Heart right ventricle (tissue), 16 donors: ENCODE data around the gene NCR3LG1. TPM values are rescaled to one million over a fixed set of nuclear protein-coding genes. Genes with fewer than 3 reads are reported as not detected.

ENCODE experiments used
- ATAC-seq, 8 donors: fragments of 200-7000 bp; cut with Tn5 transposase; one replicate each; pipeline ENCODE4 v1.9.1; 2020; ENCODE audit warnings: mild to moderate bottlenecking in 8 of 8, moderate library complexity in 8 of 8, moderate number of reproducible peaks in 1 of 8
- DNase-seq, 2 donors: peaks; one replicate each; pipeline ENCODE4 v3.0.0-alpha.2; 2020
- H3K27ac ChIP-seq, 10 donors: fragments of 200-600 bp; sonication (generic) in 2 of 10; one replicate each; pipeline versions ENCODE4 v1.5.0 to v1.8.0; 2020 to 2022; ENCODE audit warnings: mild to moderate bottlenecking in 3 of 10
- H3K27me3 ChIP-seq, 7 donors: fragments of 200-600 bp; one replicate each; pipeline ENCODE4 v1.8.0; 2021 to 2022; ENCODE audit warnings: mild to moderate bottlenecking in 2 of 7
- H3K36me3 ChIP-seq, 9 donors: fragments of 200-600 bp; sonication (generic) in 1 of 9; one replicate each; pipeline versions ENCODE4 v1.5.0 to v1.8.0; 2020 to 2022; ENCODE audit warnings: mild to moderate bottlenecking in 2 of 9
- H3K4me1 ChIP-seq, 9 donors: fragments of 200-600 bp; sonication (generic) in 1 of 9; one replicate each; pipeline versions ENCODE4 v1.5.0 to v1.8.0; 2020 to 2022; ENCODE audit warnings: mild to moderate bottlenecking in 4 of 9
- H3K4me3 ChIP-seq, 10 donors: fragments of 200-600 bp; sonication (generic) in 2 of 10; one replicate each; pipeline versions ENCODE4 v1.5.0 to v1.8.0; 2020 to 2022; ENCODE audit warnings: mild to moderate bottlenecking in 7 of 10, moderate library complexity in 2 of 10
- H3K9me3 ChIP-seq, 11 donors: fragments of 200-600 bp in 10 of 11; sonication (generic) in 2 of 11; one replicate each; pipeline versions ENCODE4 v1.5.0 to v1.8.0; 2013 to 2022; ENCODE audit warnings: mild to moderate bottlenecking in 2 of 11, control low read depth in 1 of 11, moderate library complexity in 1 of 11
- WGBS, 2 donors: extraction: QIAGEN DNeasy Blood & Tissue Kit; methylation state at CpG; one replicate each; pipeline ENCODE4 v1.1.7; 2013; ENCODE audit warnings: inconsistent platforms in 1 of 2; 5-methylcytosine and 5-hydroxymethylcytosine counted together
- intact Hi-C, 10 donors: fragments of 100-400 bp; cut with DNase I; formaldehyde crosslinking; loops; one replicate each; pipeline versions ENCODE4 v1.11.1 to v1.14.2; 2022
- polyA plus RNA-seq, 2 donors: library from polyadenylated mRNA; stranded (reverse); fragments of 200-250 nt; gene quantifications; one replicate each; pipeline ENCODE4 v1.2.3, GENCODE V29; 2013
- total RNA-seq, 10 donors: library from RNA; stranded (reverse); fragmentation: NEBNext Ultra II Directional in 3 of 10; extraction: Animal tissue kit (Norgen Biotek cat#: 25700) in 3 of 10; gene quantifications; one replicate each; pipeline versions ENCODE4 v1.2.1 to v1.2.4, GENCODE V29; 2021 to 2023
- TF ChIP-seq, protein P1 (sequence below), 9 donors: fragments of 200-600 bp; sonication (generic) in 2 of 9; IDR thresholded peaks; one replicate each; pipeline versions ENCODE4 v1.5.0 to v1.8.0; 2021 to 2022; ENCODE audit warnings: antibody characterized with exemption in 9 of 9, mild to moderate bottlenecking in 5 of 9, moderate library complexity in 1 of 9
- donor health status: Arrhythmogenic right ventricular cardiomyopathy.
- donor health status: ischemic (EF 13 %, LVEDD 7.1; RV severe dilation, severe dysfunction).
- donor health status: healthy with polysubstance abuse.
- donor health status: DM: no; HTN: yes; CAD: no.
- donor health status: DM: no; HTN: no; CAD: no.
- donor health status: ischemic (EF 25% LVEDD 6.9; RV normal size, moderate dysfunction).
- donor health status: ischemic (EF 25% LVEDD 5.7; RV mildly dilated, moderate dysfunction).
- donor health status: healthy.
- donor health status: DM: yes; HTN: yes; CAD: no.
- donor health status: Ischemic cardiomyopathy.
- donor health status: ischemic (EF 35%, LVEDD 5.7; RV mildly dilated, moderate dysfunction).
- donor health status: nonischemic (EF 11% LVEDD 7.7; RV severe dilation, severe dysfunction).
- donor health status: DM: yes; HTN: yes; CAD: no.
- donor health status: PGD.
- donor health status: ischemic (EF 29% LVEDD 5.4; RV normal size, mild dysfunction).
- donor health status: nonischemic (EF 23%, LVEDD 6.1; RV moderate dilation, normal function).

NCR3LG1 gene
- total and polyA plus RNA-seq, 12 donors, result 0.07 to 2.1 (median 1.1) TPM

DNA sequence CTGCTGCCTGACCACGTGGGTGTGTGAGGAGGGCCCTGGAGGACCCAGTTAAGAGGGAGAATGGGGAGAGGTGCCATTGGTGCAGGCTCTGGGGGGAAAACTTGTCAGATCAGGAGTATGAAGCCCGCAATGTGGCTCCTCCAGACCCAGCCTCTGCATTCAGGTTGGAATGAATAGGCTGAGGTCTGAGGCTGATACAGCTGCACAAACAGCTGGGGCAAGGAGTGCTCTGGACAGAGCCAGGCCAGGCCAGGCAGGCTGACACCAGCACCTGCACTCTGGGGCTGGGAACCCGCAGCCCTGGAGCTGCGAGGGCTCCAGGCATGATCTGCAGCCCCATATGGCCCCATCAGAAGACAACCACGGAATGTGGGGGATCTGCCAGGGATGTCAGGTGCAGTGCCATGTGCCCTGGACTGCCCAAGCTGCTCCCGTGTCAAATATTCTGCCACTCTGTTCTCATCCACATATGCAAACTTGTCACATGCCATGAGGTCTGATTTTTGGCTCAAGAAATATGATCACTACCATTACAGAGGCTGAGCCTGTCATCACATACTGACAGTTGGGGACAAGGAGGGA lies 64.0 kb downstream of the NCR3LG1 start:
- 45 to 66% methylated on average over 6 of the region's 6 CpGs for WGBS, 2 donors
- TF ChIP-seq, protein P1, sequence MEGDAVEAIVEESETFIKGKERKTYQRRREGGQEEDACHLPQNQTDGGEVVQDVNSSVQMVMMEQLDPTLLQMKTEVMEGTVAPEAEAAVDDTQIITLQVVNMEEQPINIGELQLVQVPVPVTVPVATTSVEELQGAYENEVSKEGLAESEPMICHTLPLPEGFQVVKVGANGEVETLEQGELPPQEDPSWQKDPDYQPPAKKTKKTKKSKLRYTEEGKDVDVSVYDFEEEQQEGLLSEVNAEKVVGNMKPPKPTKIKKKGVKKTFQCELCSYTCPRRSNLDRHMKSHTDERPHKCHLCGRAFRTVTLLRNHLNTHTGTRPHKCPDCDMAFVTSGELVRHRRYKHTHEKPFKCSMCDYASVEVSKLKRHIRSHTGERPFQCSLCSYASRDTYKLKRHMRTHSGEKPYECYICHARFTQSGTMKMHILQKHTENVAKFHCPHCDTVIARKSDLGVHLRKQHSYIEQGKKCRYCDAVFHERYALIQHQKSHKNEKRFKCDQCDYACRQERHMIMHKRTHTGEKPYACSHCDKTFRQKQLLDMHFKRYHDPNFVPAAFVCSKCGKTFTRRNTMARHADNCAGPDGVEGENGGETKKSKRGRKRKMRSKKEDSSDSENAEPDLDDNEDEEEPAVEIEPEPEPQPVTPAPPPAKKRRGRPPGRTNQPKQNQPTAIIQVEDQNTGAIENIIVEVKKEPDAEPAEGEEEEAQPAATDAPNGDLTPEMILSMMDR (IDR thresholded peaks at IDR 0.05), result no peak
- H3K36me3 ChIP-seq, result no peaks in the 10 kb centered on the region
- ATAC-seq, result peak; percentile 31 to 85 (median 62)
- H3K27me3 ChIP-seq, result peaks cover 0 to 14% (median 7%) of the 10 kb centered on the region in 7 donors
- H3K4me3 ChIP-seq, result no peak overlapping the region
- H3K9me3 ChIP-seq, result no peaks in the 10 kb centered on the region
- DNase-seq, result peak in 1 of 2 donors; percentile 14
- peaks cover 0 to 19% (median 6%) of the 10 kb centered on the region in 9 donors for H3K4me1 ChIP-seq
- intact Hi-C loops, result no loop called here
- H3K27ac ChIP-seq, result peak overlapping the region in 3 of 10 donors; percentile 33 to 41 (median 34)

DNA sequence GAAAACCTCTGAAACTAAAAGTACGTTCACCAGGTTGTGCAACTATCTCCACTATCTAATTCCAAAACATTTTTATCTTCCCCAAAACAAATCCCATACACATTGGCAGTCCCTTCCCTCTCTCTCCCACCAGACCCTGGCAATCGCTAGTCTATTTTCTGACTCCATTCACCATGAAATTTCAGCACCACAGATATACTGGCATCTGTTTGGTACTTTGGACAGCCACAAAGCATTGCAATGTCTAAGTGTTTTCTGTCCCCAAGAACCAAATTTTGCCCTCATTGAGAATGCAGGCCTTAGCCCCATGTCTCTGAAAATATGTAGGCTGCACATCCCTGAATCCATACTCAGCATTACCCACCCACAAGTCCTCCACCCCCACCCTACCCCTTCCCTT lies 64.9 kb downstream of the NCR3LG1 start:
- TF ChIP-seq, protein P1 (IDR thresholded peaks at IDR 0.05), result no peak
- H3K9me3 ChIP-seq, result no peaks in the 10 kb centered on the region
- H3K27me3 ChIP-seq, result peaks cover 0 to 18% (median 7%) of the 10 kb centered on the region in 7 donors
- intact Hi-C loops, result no loop called here
- peak overlapping the region in 1 of 10 donors; percentile 16 for H3K27ac ChIP-seq
- H3K4me3 ChIP-seq, result no peak overlapping the region
- 54 to 61% methylated on average over 2 of the region's 2 CpGs for WGBS, 2 donors
- ATAC-seq, result peak in 1 of 8 donors; percentile 44
- peaks cover 0 to 20% (median 5%) of the 10 kb centered on the region in 9 donors for H3K4me1 ChIP-seq
- H3K36me3 ChIP-seq, result no peaks in the 10 kb centered on the region
- no peak for DNase-seq

DNA sequence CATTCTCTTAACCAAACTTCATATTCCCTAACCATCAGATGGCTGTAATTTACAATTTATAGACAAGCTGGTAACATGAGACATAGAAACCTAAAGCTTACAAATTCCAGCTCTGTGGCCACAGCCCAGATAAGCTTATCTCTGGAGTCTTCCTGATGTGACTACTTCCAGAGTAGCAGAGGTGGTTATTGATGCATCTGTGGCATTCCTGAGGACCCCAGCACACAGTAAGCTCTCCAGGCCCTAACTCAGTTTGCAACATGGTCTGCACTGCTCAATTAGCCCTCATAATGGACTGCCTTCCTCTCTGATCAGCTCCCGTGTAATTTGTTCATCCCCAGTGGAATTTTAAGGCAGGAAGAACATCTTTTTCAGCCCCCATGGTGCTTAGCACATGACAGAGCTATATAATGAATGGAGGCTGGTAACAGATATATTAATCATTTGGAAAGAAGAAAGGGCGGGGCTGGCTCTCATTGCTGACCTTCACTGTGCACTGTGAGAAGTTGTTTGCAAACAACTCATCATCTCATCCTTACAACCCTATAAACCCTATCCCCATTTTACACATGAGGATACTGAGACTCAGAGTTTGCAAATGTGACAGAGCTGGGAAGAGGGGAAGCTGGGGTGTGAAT lies 67.0 kb downstream of the NCR3LG1 start:
- H3K9me3 ChIP-seq, result no peaks in the 10 kb centered on the region
- ATAC-seq (no peak), DNase-seq (no peak)
- H3K36me3 ChIP-seq, result no peaks in the 10 kb centered on the region
- TF ChIP-seq, protein P1 (IDR thresholded peaks at IDR 0.05), result no peak
- H3K27ac ChIP-seq, result no peak overlapping the region
- peaks cover 0 to 19% (median 7%) of the 10 kb centered on the region in 7 donors for H3K27me3 ChIP-seq
- 50 to 59% methylated on average over 2 of the region's 2 CpGs for WGBS, 2 donors
- peaks cover 0 to 23% (median 5%) of the 10 kb centered on the region in 9 donors for H3K4me1 ChIP-seq
- intact Hi-C loops, result no loop called here
- H3K4me3 ChIP-seq, result no peak overlapping the region

DNA sequence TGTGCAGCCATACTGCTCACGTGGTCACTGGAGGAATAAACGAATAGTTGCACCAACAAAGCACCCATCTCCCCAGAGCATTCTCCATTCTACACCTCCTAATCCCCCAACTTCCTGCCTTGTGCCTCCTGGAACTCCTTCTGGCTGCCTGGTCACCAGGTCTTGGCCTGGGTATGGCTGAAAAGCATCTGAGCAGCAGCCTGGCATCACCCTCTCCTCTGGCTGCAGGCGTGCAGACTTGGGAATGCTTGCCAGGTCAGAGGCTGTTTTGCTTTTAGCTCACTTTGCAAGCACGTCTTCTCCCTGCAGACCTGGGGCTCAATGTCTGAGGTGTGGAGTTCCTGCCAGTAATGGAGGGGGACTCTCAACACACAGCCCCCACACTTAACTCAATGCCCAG lies 70.2 kb downstream of the NCR3LG1 start:
- peak in 5 of 8 donors; percentile 35 to 58 (median 50) for ATAC-seq
- Histone ChIP-seq H3K36me3 (no peaks in the 10 kb centered on the region), H3K4me1 (peaks cover 0 to 8% (median 0%) of the 10 kb centered on the region in 9 donors), H3K9me3 (no peaks in the 10 kb centered on the region), H3K4me3 (no peak overlapping the region), H3K27ac (no peak overlapping the region), H3K27me3 (peaks cover 0 to 19% (median 7%) of the 10 kb centered on the region in 7 donors)
- no peak for DNase-seq
- TF ChIP-seq, protein P1 (IDR thresholded peaks at IDR 0.05), result no peak
- 46 to 58% methylated on average over 4 of the region's 4 CpGs for whole genome bisulfite sequencing, 2 donors
- intact Hi-C loops, result no loop called here
